ENCODE results near the gene ZFHX3. TPM values are rescaled to one million over a fixed set of nuclear protein-coding genes. Genes with fewer than 3 reads are reported as not detected.

The ZFHX3 gene
- total and polyA plus RNA-seq, 4 donors, result 2.6 to 32.7 (median 14.7) TPM

GRCh38 chr16:73058221-73058615 lies 10.3 kb upstream of the ZFHX3 start:
- Histone ChIP-seq H3K4me3 (peak overlapping the region; percentile 83), H3K9ac (ENCODE audit: insufficient read depth in 1 of 2, low read length in 2 of 2) (no peak overlapping the region), H3K36me3 (ENCODE audit: control insufficient read depth in 4 of 4, insufficient read depth in 4 of 4, low read length in 4 of 4) (no peaks in the 10 kb centered on the region), H3K9me3 (ENCODE audit: control insufficient read depth in 4 of 4, insufficient read depth in 3 of 4, low read length in 3 of 4) (peaks cover 0 to 2% (median 0%) of the 10 kb centered on the region in 4 donors), H3K27ac (ENCODE audit: low read depth in 1 of 2, low read length in 1 of 2) (peak overlapping the region; percentile 94 to 97), H3K4me1 (ENCODE audit: control insufficient read depth in 5 of 5, insufficient read depth in 5 of 5, low read length in 5 of 5) (peaks cover 2 to 70% (median 28%) of the 10 kb centered on the region in 5 donors), H3K27me3 (ENCODE audit: control insufficient read depth in 3 of 3, insufficient read depth in 3 of 3, low read length in 2 of 3) (peaks cover 0 to 6% (median 5%) of the 10 kb centered on the region in 3 donors)
- ATAC-seq (ENCODE audit: insufficient read depth, low FRiP score), result peak; percentile 63
- peak; percentile 53 to 65 (median 54) for DNase-seq
- WGBS, 2 donors, result 0% methylated on average over 18 to 61 of the region's 61 CpGs
- no peak for TF ChIP-seq CTCF (IDR thresholded peaks at IDR 0.05; ENCODE audit: control extremely low read depth, extremely low read depth)

DNA sequence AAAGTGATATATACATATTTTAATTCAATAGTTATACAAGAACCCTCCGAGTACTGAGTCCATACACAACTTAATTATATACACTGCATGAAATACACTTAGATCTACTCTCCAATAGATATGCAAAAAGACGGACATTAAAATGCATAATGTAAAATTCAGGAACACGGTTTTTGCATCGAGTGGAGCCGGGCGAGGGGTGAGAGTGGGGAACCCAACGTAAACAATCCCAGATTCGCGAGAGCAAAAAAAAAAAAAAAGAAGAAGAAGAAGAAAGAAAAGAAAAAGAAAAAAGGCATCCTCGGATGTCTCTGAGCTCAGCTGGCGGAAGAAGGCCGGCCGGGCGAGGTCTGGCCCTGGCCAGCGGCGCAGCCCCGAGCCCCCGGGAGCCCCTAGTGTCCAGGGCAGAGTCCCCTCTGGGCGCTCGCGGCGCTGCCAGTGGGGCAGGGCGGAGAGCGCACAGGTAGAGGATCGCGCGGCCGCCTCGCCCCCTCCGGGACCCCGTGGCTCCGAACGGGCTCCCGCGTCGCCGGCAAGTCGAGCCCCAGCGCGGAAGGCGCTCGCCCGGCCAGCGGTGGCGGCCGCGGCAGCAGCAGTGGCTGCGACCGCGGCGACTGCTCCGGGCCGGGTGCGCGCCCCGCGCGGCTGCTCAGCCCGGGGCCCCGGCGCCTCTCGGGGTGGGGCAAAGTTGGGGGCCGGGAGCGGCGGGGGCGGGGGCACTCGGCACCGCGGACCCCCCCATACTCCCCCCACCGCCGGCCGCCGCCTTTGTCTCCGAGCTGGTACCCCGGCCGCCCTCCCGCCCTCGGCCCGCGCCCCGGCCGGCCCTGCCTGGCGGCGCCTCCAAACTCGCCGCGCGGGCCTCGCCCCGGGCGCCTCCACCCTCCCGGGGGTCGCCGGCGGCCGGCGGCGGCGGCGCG lies 9.6 kb upstream of the ZFHX3 start:
- Histone ChIP-seq H3K27ac (ENCODE audit: low read depth in 1 of 2, low read length in 1 of 2) (peak overlapping the region; percentile 96 to 97), H3K9ac (ENCODE audit: insufficient read depth in 1 of 2, low read length in 2 of 2) (peak overlapping the region; percentile 79 to 97), H3K27me3 (ENCODE audit: control insufficient read depth in 3 of 3, insufficient read depth in 3 of 3, low read length in 2 of 3) (peaks cover 0 to 5% (median 0%) of the 10 kb centered on the region in 3 donors), H3K4me1 (ENCODE audit: control insufficient read depth in 5 of 5, insufficient read depth in 5 of 5, low read length in 5 of 5) (peaks cover 2 to 70% (median 34%) of the 10 kb centered on the region in 5 donors), H3K9me3 (ENCODE audit: control insufficient read depth in 4 of 4, insufficient read depth in 3 of 4, low read length in 3 of 4) (peaks cover 0 to 2% (median 0%) of the 10 kb centered on the region in 4 donors), H3K36me3 (ENCODE audit: control insufficient read depth in 4 of 4, insufficient read depth in 4 of 4, low read length in 4 of 4) (no peaks in the 10 kb centered on the region), H3K4me3 (peak overlapping the region; percentile 86)
- 1 to 3% methylated on average over 31 to 101 of the region's 101 CpGs for WGBS, 2 donors
- ATAC-seq (ENCODE audit: insufficient read depth, low FRiP score) (peak; percentile 39), DNase-seq (peak; percentile 65 to 72 (median 69))
- TF ChIP-seq CTCF (IDR thresholded peaks at IDR 0.05; ENCODE audit: control extremely low read depth, extremely low read depth), result no peak

- Histone ChIP-seq H3K9me3 (ENCODE audit: control insufficient read depth in 4 of 4, insufficient read depth in 3 of 4, low read length in 3 of 4) (peaks cover 0 to 2% (median 0%) of the 10 kb centered on the region in 4 donors), H3K27me3 (ENCODE audit: control insufficient read depth in 3 of 3, insufficient read depth in 3 of 3, low read length in 2 of 3) (no peaks in the 10 kb centered on the region), H3K9ac (ENCODE audit: insufficient read depth in 1 of 2, low read length in 2 of 2) (peak overlapping the region; percentile 79 to 97), H3K27ac (ENCODE audit: low read depth in 1 of 2, low read length in 1 of 2) (peak overlapping the region in 1 of 2 donors; percentile 97), H3K4me1 (ENCODE audit: control insufficient read depth in 5 of 5, insufficient read depth in 5 of 5, low read length in 5 of 5) (peaks cover 2 to 72% (median 36%) of the 10 kb centered on the region in 5 donors), H3K4me3 (no peak overlapping the region), H3K36me3 (ENCODE audit: control insufficient read depth in 4 of 4, insufficient read depth in 4 of 4, low read length in 4 of 4) (no peaks in the 10 kb centered on the region)
- ATAC-seq (ENCODE audit: insufficient read depth, low FRiP score) (no peak), DNase-seq (peak in 2 of 3 donors; percentile 63 to 66)
- TF ChIP-seq CTCF (IDR thresholded peaks at IDR 0.05; ENCODE audit: control extremely low read depth, extremely low read depth), result no peak
- 43 to 72% methylated on average over 6 of the region's 6 CpGs for WGBS, 2 donors
These were observed 9.0 kb upstream of the ZFHX3 start for GRCh38 chr16:73056921-73057290.
